ENCODE measurements around the gene PRKD1. TPM values are rescaled to one million over a fixed set of nuclear protein-coding genes. Genes with fewer than 3 reads are reported as not detected.

PRKD1 gene
- total RNA-seq, 1 donor from 2014 or later, result 16.0 TPM

- DNase-seq (ENCODE audit: low read depth), result no peak
Observed at GRCh38 chr14:29681316-29681715, 246.3 kb downstream of the PRKD1 start.

- DNase-seq (ENCODE audit: low read depth), result no peak
Observed at GRCh38 chr14:29674566-29675285, 252.9 kb downstream of the PRKD1 start.

GRCh38 chr14:29672831-29673230 is 254.8 kb downstream of the PRKD1 start:
- no peak for DNase-seq (ENCODE audit: low read depth)

- peak; percentile 63 for DNase-seq (ENCODE audit: low read depth)
Observed at GRCh38 chr14:29671034-29671433, 256.6 kb downstream of the PRKD1 start.

- no peak for DNase-seq (ENCODE audit: low read depth)
Observed at GRCh38 chr14:29668201-29668600, 259.4 kb downstream of the PRKD1 start.

GRCh38 chr14:29664515-29664914 is 263.1 kb downstream of the PRKD1 start:
- no peak for DNase-seq (ENCODE audit: low read depth)

- no peak for DNase-seq (ENCODE audit: low read depth)
Observed at GRCh38 chr14:29663281-29663801, 264.3 kb downstream of the PRKD1 start.

- DNase-seq (ENCODE audit: low read depth), result peak; percentile 32
Observed at GRCh38 chr14:29654901-29655550, 272.6 kb downstream of the PRKD1 start.

- DNase-seq (ENCODE audit: low read depth), result no peak
Observed at GRCh38 chr14:29653303-29653702, 274.3 kb downstream of the PRKD1 start.

GRCh38 chr14:29652571-29652970 is 275.1 kb downstream of the PRKD1 start:
- no peak for DNase-seq (ENCODE audit: low read depth)

GRCh38 chr14:29650554-29651269 is 276.9 kb downstream of the PRKD1 start:
- no peak for DNase-seq (ENCODE audit: low read depth)

GRCh38 chr14:29649170-29649569 is 278.5 kb downstream of the PRKD1 start:
- DNase-seq (ENCODE audit: low read depth), result no peak

GRCh38 chr14:29648045-29648444 is 279.6 kb downstream of the PRKD1 start:
- no peak for DNase-seq (ENCODE audit: low read depth)

- no peak for DNase-seq (ENCODE audit: low read depth)
Observed at GRCh38 chr14:29645117-29645516, 282.5 kb downstream of the PRKD1 start.

GRCh38 chr14:29643433-29644211 is 284.0 kb downstream of the PRKD1 start:
- DNase-seq (ENCODE audit: low read depth), result peak; percentile 35

GRCh38 chr14:29637411-29637810 is 290.2 kb downstream of the PRKD1 start:
- peak; percentile 89 for DNase-seq (ENCODE audit: low read depth)

- no peak for DNase-seq (ENCODE audit: low read depth)
Observed at GRCh38 chr14:29636870-29637269, 290.8 kb downstream of the PRKD1 start.

- no peak for DNase-seq (ENCODE audit: low read depth)
Observed at GRCh38 chr14:29630566-29631160, 297.0 kb downstream of the PRKD1 start.

GRCh38 chr14:29629839-29630238 is 297.8 kb downstream of the PRKD1 start:
- DNase-seq (ENCODE audit: low read depth), result no peak

- DNase-seq (ENCODE audit: low read depth), result no peak
Observed at GRCh38 chr14:29627137-29627536, 300.5 kb downstream of the PRKD1 start.
